SK-N-MC (cell line): ENCODE data around the gene SMCO3.

Source experiments
- EZH2 ChIP-seq: fragments of 200-600 bp; sonication (generic); IDR thresholded peaks from one replicate; pipeline ENCODE4 v1.6.1; 2017; ENCODE audit warnings: antibody characterized with exemption
- POLR2AphosphoS5 ChIP-seq: IDR thresholded peaks from 2 replicates; pipeline ENCODE4 v1.6.1; 2012; ENCODE audit warnings: mild to moderate bottlenecking, low read depth, low read length, borderline replicate concordance

DNA sequence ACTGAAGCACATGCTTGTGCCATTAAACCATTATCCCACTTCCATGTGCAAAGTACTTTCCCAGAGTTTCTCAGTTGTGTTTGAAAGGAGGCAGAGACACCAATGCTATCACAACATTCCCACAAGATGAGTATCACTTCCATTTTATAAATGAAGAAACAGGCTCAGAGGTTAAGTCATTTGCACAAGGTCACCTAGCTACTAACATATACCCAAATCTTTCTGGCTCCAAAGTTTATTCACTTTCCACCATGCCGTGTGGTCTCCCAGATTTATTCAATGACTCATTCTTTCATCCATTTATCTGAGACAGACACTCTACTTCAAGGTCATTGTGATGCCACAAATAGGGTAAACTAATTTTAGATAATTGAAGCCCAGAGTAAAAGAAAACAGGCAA lies 20.0 kb upstream of the SMCO3 start:
- TF ChIP-seq EZH2 (no peak), POLR2AphosphoS5 (no peak)
